Measurements from ENCODE around the gene ARHGAP26.

The ARHGAP26 gene

DNA sequence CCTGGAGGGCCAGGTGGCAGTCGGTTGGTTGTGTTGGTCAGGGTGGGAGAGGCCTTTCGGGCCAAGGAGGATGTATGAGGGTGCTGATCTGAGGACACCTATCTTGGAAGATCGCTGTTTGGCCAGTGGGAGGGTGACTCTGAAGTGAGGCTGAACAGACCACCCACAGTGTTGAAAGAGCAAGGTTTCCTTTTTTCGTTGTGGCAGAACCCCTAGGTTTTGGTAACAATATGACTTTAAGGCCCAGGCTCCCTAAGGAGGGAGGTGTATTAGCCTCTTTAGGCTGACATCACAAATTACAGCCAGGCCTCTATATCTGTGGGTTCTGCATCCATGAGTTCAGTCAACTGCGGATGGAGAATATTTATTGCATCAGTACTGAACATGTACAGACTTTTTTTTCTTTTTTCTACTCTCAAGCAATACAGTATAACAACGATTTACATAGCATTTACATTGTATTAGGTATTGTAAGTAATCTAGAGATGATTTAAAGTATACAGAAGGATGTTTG lies 86.1 kb downstream of the ARHGAP26 start:
- no peak for DNase-seq

- DNase-seq, result no peak
These were observed 87.2 kb downstream of the ARHGAP26 start for GRCh38 chr5:142857405-142857804.

DNA sequence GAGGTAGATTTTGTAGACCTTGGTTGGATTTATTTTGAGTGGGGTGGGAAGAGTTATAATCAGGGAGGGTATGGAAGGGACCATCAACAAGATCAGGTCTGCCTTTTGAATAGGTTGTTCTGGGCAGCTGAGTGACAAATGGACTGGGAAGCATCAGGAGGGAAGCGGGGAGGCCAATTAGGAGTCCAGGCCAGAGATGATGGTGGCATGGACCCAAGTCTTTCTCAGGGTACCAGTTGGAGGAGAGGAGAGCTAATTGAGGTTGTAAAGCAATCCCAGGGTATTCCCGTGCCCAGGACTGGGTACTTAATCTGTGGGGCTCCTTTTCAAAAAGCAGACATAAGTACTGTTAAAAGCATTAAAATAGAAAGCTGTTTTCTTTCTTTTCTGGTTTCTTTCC lies 88.9 kb downstream of the ARHGAP26 start:
- DNase-seq, result no peak

DNA sequence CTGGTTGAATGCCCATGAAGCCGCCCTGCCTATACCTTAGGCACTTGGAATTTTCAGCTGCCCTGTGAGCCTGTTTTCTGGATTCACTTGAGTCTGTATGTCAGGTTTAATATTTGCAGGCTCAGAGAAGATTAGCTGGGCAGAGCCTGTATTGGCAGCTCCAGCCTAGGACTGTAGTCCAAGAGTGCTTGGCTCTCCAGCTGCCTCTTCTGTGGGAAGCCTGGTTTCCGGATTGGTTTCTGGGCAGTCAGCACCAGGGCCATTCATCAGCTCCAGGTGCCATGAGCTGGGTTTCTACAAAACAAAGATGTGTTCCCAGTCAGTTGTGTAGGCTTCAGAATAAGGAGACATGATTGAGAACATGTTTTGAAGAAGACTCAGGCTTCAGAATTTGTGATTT lies 90.1 kb downstream of the ARHGAP26 start:
- no peak for DNase-seq

DNA sequence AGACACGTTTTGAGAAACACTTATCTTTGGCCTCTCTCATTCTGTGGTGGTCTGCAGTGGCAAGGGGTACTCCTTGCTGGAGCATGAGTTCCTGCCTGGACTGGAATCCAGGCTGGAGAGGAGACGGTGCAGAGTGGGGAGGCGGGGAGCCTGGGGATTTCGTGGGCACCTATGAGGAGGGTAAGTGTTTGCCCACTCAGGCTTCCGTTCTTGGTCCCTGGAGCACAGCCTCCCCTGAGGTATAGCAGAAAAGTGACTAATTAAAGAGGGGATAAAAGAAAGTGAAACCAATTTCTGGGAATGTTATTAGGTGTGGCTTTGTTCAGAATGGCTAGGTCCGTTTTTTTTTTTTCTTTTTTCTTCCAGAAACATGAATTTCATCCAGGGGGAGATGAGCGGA lies 90.8 kb downstream of the ARHGAP26 start:
- DNase-seq, result no peak

GRCh38 chr5:142862594-142862993 lies 92.4 kb downstream of the ARHGAP26 start:
- DNase-seq, result no peak

DNA sequence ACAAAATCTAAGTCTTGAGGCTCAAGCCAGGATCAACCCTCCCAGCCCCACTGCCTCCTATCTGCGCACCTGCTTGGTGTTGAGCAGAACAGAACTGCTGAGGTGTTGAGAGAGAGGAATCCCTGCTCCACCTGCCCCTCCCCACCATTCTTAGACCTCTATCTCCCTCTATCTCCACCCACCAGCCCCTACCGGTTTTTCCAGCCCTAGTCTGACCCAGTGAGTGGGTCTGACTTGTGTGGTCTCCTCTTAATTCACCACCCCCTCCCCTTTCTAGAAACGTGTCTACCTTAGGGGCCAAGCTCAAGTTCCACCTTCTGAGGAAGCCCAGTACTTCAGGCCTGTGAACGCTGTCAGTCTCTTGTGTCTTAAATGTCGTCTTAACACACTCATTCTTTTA lies 93.7 kb downstream of the ARHGAP26 start:
- DNase-seq, result no peak

DNA sequence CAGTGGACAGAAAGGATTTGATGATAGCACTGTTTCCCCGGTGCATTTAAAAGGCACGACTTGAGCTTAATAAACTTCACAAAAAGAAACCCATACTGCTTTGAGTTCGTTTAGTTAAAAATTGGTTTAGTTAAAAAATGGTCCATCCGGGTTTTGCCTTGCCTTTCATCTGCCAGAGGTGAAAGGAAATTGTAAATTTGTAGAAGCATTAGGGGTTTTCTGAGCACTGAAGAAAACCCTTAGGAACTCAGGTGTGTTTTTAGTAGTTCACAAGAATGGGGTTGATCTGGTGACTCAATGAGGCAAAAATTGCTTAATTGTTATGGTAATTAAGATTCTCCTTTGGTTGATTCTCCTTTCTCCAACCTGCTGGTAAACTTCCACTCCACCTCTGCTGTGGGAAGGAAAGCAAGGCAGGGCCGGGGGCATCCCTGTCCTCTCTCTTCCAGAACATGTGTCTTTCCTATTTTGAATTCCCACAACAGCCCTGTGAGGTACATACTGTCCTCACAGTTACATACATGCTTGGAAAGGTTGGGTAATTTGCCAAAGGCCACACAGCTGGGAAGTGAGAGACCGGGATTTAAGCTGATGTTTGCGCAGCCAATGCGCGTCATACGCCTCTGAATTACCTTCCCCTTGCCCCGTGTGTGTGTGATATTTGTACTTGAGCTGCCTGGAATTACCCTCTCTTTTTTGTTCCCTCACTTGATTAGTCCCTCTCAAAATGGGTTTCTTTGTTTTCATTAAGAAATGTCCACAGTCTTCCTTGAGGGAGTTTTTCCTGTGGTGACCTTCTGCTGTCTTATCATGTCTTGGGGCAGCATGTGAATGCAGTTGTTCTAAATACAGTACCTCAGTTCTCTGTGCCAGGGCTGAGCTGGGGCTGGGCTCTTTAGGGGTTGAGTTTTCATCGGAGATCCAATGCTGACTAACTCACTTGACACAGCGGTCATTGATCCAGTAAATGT lies 94.4 kb downstream of the ARHGAP26 start:
- DNase-seq, result no peak

DNA sequence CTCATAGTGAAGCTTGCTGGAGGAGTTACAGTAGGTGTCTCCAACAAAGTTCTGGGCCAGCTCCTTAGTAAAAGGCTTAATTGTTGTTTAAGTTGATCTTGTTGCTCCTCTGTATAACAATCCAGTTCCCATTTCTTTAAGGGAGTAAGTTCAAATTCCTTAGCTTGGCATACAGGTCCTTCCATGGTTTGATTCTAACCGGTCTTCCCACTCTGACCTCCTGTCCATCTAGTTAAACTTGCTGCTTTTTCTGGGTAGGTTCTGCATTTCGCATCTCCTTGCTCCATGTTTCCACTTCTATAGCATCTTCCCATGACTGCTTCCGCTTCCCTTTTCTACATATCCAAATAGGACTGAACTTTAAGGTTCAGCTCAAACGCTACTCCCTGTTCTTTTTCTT lies 95.5 kb downstream of the ARHGAP26 start:
- DNase-seq, result no peak

DNA sequence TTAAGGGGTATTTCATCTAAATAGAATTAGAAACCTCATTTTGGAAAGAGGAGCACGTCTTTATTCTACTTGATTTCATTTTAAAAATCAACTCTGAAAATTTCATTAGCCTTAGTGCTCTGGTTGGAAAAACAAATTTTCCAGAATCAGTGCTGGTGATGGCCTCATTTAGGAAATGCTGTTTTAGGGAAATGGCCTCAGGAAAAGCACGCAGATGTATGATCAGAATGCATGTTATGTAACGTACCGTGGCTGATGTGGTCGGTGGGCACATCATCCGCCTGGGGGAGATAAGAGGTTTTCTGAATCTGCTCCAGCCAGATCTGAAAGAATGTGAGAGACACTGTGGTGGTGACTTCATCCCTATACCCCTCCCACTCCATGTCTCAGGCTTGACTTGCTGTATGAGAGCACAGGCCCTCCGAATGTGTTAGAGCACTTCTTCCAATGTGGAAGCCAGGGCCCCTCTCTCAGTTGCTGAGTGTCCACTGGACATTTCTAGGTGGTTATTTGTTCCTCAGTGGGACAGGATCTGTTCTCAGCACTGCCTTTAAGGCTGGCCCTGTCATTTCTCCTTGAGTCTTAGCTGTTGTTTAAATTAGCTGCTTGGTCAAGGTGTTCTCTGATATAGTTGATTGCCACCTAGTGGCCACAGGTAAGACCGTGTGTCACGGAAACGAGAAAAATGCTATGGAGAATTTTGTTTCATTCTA lies 96.5 kb downstream of the ARHGAP26 start:
- DNase-seq, result peak; percentile 33

DNA sequence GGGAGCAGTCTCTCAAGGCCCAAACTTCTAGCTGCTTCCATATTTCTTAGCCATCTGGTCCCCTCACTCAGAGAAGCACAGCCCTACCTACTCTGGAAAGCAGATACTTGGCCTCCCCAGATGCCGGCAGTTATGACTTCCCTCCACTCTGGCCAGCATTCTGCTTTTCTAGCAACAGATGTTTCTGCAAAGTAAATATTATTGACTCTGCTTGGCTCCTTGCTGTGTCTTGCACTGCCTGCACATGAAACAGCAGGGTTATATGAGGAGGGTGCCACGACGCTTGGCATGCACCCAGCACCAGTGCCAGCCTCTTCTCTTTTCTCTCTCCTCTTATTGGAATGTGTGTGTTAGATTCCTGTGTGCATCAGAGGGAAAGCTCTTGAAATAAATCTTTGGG lies 99.7 kb downstream of the ARHGAP26 start:
- DNase-seq, result no peak

GRCh38 chr5:142870532-142871362 lies 100.6 kb downstream of the ARHGAP26 start:
- DNase-seq, result peak; percentile 7

DNA sequence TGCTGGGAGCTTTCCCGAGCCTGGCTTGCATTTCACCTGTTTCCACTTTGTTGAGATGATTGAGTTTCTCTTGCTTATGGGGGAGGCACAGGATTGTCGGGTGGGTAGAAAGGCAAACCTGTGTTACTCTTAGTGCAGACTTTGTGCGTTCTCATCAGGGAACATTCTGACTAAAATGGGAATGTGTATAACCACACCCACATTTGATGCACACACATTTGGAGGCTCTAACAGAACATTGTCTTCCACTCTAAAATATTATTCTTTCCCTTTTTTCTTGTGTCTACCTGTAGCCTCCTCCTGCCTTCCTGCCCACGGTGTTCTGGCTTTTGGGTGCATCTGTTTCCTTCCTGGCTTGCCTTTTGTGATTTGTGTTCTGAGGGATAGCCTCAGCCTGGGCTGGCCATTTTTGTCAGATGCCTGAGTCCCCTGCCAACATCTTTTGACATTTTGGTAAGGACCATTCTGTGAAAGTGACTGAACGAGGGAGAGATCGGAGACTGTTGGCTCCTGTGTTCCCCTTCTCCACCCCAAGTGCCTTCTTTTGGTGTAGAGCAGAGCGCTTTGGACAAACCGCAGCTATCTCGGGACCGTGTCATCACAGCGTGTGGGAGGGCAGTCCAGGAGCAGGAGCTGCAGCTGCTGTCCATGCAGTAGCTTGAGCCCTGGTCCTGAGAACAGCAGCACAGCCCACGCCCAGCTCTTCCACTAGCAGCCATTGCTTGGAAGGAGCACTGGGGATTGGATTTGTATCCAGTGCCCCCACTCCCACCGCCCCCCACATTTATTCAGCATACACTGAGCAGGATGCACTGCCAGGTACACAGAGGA lies 101.4 kb downstream of the ARHGAP26 start:
- no peak for DNase-seq

- DNase-seq, result no peak
These were observed 102.0 kb downstream of the ARHGAP26 start for GRCh38 chr5:142872217-142872616.

DNA sequence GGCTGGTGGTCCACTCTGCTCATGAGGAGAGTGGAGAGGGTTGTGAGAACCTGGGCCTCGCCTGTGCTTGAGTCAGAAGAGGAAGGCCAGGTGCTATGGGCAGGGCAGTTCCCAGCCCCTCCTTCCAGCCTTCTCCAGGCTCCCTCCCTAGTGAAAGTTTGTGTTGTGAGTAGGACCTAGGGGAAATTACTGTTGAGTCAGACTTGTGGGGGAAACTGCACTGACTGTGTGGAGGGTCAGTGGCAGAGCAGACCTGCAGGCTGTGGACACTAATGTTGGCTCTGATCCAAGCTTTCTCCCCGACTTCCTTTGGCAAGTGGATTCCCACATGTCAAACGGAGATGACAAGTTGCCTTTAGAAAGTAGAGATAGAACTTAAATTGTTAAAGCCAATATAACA lies 102.6 kb downstream of the ARHGAP26 start:
- DNase-seq, result no peak

GRCh38 chr5:142873831-142874230 lies 103.7 kb downstream of the ARHGAP26 start:
- DNase-seq, result no peak

DNA sequence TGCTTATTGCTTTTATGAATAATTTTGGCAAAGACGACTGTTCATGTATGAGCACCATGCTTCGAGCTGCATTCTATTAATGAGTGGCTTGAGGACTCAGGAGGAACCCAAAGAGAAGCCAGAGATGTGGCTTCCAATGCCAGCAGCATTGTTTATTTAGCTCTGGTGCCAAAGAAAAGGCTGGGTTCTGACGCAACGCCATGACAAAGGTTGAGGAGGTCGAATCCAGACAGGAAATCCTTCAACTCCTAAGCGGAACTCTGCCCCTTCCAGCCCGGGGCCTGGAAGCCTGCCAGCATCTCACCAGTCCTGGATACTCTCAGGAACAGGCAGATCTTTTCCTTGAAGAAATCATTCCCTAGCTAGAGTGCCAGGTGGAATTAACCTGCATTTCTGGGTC lies 104.4 kb downstream of the ARHGAP26 start:
- no peak for DNase-seq

GRCh38 chr5:142875936-142876335 lies 105.8 kb downstream of the ARHGAP26 start:
- DNase-seq, result no peak

- no peak for DNase-seq
These were observed 106.6 kb downstream of the ARHGAP26 start for GRCh38 chr5:142876817-142877216.

- no peak for DNase-seq
These were observed 107.9 kb downstream of the ARHGAP26 start for GRCh38 chr5:142878111-142878510.

GRCh38 chr5:142878638-142879037 lies 108.5 kb downstream of the ARHGAP26 start:
- no peak for DNase-seq
